GM23248 (cell line): ENCODE data around the gene BCL6. TPM values are rescaled to one million over a fixed set of nuclear protein-coding genes. Genes with fewer than 3 reads are reported as not detected.

Source experiments
- DNase-seq: peaks from one replicate; pipeline ENCODE4 v3.0.0-alpha.2; 2015
- H2AFZ ChIP-seq: fragments of 200-600 bp; sonication (generic); 2 replicates; pipeline ENCODE4 v1.6.1; 2016; ENCODE audit warnings: antibody characterized with exemption
- H3F3A ChIP-seq: fragments of 200-600 bp; sonication (generic); 2 replicates; pipeline ENCODE4 v1.6.1; 2016; ENCODE audit warnings: mild to moderate bottlenecking, antibody characterized with exemption, mixed run types; ENCODE audit not compliant: insufficient read depth
- H3K27ac ChIP-seq: fragments of 200-600 bp; sonication (generic); 2 replicates; pipeline ENCODE4 v1.5.1; 2016; ENCODE audit warnings: mild to moderate bottlenecking
- H3K27me3 ChIP-seq: fragments of 200-600 bp; sonication (generic); replicated peaks from 2 replicates; pipeline ENCODE4 v1.6.1; 2016; ENCODE audit warnings: mild to moderate bottlenecking; ENCODE audit not compliant: insufficient read depth
- H3K36me3 ChIP-seq: fragments of 200-600 bp; sonication (generic); 2 replicates; pipeline ENCODE4 v1.6.1; 2016; ENCODE audit warnings: low read depth, mild to moderate bottlenecking
- H3K4me1 ChIP-seq: fragments of 200-600 bp; sonication (generic); 2 replicates; pipeline ENCODE4 v1.6.1; 2016; ENCODE audit warnings: mild to moderate bottlenecking; ENCODE audit not compliant: insufficient read depth
- H3K4me2 ChIP-seq: fragments of 200-600 bp; sonication (generic); one replicate; pipeline ENCODE4 v1.6.1; 2016; ENCODE audit warnings: mild to moderate bottlenecking; ENCODE audit not compliant: unreplicated experiment
- H3K4me3 ChIP-seq: fragments of 200-600 bp; sonication (generic); 2 replicates; pipeline ENCODE4 v1.5.1; 2016; ENCODE audit warnings: mild to moderate bottlenecking
- H3K79me2 ChIP-seq: fragments of 200-600 bp; sonication (generic); 2 replicates; pipeline ENCODE4 v1.6.1; 2016; ENCODE audit warnings: mild to moderate bottlenecking; ENCODE audit not compliant: insufficient read depth
- H3K9ac ChIP-seq: fragments of 200-600 bp; sonication (generic); 2 replicates; pipeline ENCODE4 v1.6.1; 2016; ENCODE audit warnings: mild to moderate bottlenecking
- H3K9me2 ChIP-seq: fragments of 200-600 bp; sonication (generic); 2 replicates; pipeline ENCODE4 v1.6.1; 2016; ENCODE audit warnings: mixed run types, mild to moderate bottlenecking, moderate library complexity; ENCODE audit not compliant: insufficient read depth
- H3K9me3 ChIP-seq: fragments of 200-600 bp; sonication (generic); one replicate; pipeline ENCODE4 v1.6.1; 2017; ENCODE audit warnings: low read depth
- H4K20me1 ChIP-seq: fragments of 200-600 bp; sonication (generic); 2 replicates; pipeline ENCODE4 v1.6.0; 2016; ENCODE audit not compliant: insufficient read depth
- EZH2 ChIP-seq: fragments of 200-600 bp; sonication (generic); IDR thresholded peaks from 2 replicates; pipeline ENCODE4 v1.6.1; 2018; ENCODE audit warnings: antibody characterized with exemption, mild to moderate bottlenecking; ENCODE audit not compliant: insufficient read depth, poor library complexity, severe bottlenecking
- EZH2phosphoT487 ChIP-seq: fragments of 200-600 bp; sonication (generic); IDR thresholded peaks from 2 replicates; pipeline ENCODE4 v1.6.1; 2018; ENCODE audit warnings: antibody characterized with exemption, moderate library complexity, mild to moderate bottlenecking, low read depth; ENCODE audit not compliant: insufficient read depth
- WGBS, 2 experiments: methylation state at CpG; one replicate each; pipeline ENCODE4 v1.1.6; 2015 to 2017; ENCODE audit warnings: low lambda C conversion rate in 2 of 2, low coverage in 1 of 2; ENCODE audit errors: missing lambda C conversion rate in 2 of 2; 5-methylcytosine and 5-hydroxymethylcytosine counted together
- in situ Hi-C: fragments of 300-500 bp; cut with MboI; formaldehyde crosslinking; loops from 2 replicates; pipeline ENCODE4 v1.15.0; 2020
- polyA plus RNA-seq: library from polyadenylated mRNA; unstranded; fragments of >200 nt; fragmentation: Nextera tagmentation; extraction: Ambion mirVana; gene quantifications from 2 replicates; pipeline ENCODE4 v1.2.1, GENCODE V29; 2016
- total RNA-seq: library from RNA; depleted of rRNA; stranded (reverse); fragments of >200 nt; shearing (Covaris generic); gene quantifications from 2 replicates; pipeline ENCODE4 v1.2.3, GENCODE V29; 2014

Gene BCL6
- total and polyA plus RNA-seq, 2 experiments from 2014 or later = 8.7 to 32.3 TPM

GRCh38 chr3:187789872-187790271, 44.6 kb upstream of the BCL6 start:
- H3K4me1 ChIP-seq = no peaks in the 10 kb centered on the region
- no peak overlapping the region for H3K4me3 ChIP-seq
- no peaks in the 10 kb centered on the region for H3K9me3 ChIP-seq
- no peaks in the 10 kb centered on the region for H3K79me2 ChIP-seq
- H3K9me2 ChIP-seq = no peaks in the 10 kb centered on the region
- H3F3A ChIP-seq = no peaks in the 10 kb centered on the region
- TF ChIP-seq EZH2phosphoT487 (no peak), EZH2 (no peak)
- no peak overlapping the region for H3K4me2 ChIP-seq
- H3K27ac ChIP-seq = no peak overlapping the region
- no peak overlapping the region for H2AFZ ChIP-seq
- no peaks in the 10 kb centered on the region for H4K20me1 ChIP-seq
- 90 to 91% methylated on average over 1 to 3 of the region's 3 CpGs for WGBS, 2 experiments
- no peaks in the 10 kb centered on the region for H3K36me3 ChIP-seq
- no peak overlapping the region for H3K9ac ChIP-seq
- DNase-seq = no peak
- in situ Hi-C loops = no loop called here
- H3K27me3 ChIP-seq = no peaks in the 10 kb centered on the region

GRCh38 chr3:187788984-187789857, 44.0 kb upstream of the BCL6 start:
- DNase-seq = no peak
- no peak for TF ChIP-seq EZH2phosphoT487
- no peak for TF ChIP-seq EZH2
- WGBS, 2 experiments = 69 to 78% methylated on average over 5 of the region's 5 CpGs
- in situ Hi-C loops = no loop called here
- Histone ChIP-seq H3K27ac (no peak overlapping the region), H3K4me3 (no peak overlapping the region), H3K4me1 (no peaks in the 10 kb centered on the region), H3K27me3 (no peaks in the 10 kb centered on the region), H2AFZ (no peak overlapping the region), H3K79me2 (no peaks in the 10 kb centered on the region), H3F3A (no peaks in the 10 kb centered on the region), H3K9me3 (no peaks in the 10 kb centered on the region), H3K36me3 (no peaks in the 10 kb centered on the region), H4K20me1 (no peaks in the 10 kb centered on the region), H3K9ac (no peak overlapping the region), H3K4me2 (no peak overlapping the region), H3K9me2 (no peaks in the 10 kb centered on the region)

- no peaks in the 10 kb centered on the region for H3K9me3 ChIP-seq
- H4K20me1 ChIP-seq = no peaks in the 10 kb centered on the region
- no peaks in the 10 kb centered on the region for H3K79me2 ChIP-seq
- peak overlapping the region; percentile 36; the same call in 1 of the 2 replicates for H2AFZ ChIP-seq
- 0 out of 2 replicates have a peak overlapping the region, but pooled peaks have one; percentile 25 for H3K4me3 ChIP-seq
- no peak for TF ChIP-seq EZH2
- peak overlapping the region; percentile 70 for H3K27ac ChIP-seq
- DNase-seq = peak; percentile 96
- H3K4me1 ChIP-seq = peaks cover 14% of the 10 kb centered on the region
- H3K9ac ChIP-seq = no peak overlapping the region
- no peaks in the 10 kb centered on the region for H3K9me2 ChIP-seq
- peaks cover 20% of the 10 kb centered on the region for H3F3A ChIP-seq
- 0 to 3% methylated on average over 2 of the region's 2 CpGs for WGBS, 2 experiments
- no peaks in the 10 kb centered on the region for H3K36me3 ChIP-seq
- in situ Hi-C loops = no loop called here
- H3K27me3 ChIP-seq = no peaks in the 10 kb centered on the region
- peak overlapping the region; percentile 55 for H3K4me2 ChIP-seq
Observed at GRCh38 chr3:187783098-187783497, 37.8 kb upstream of the BCL6 start.

GRCh38 chr3:187782006-187782405, 36.7 kb upstream of the BCL6 start:
- Histone ChIP-seq H3K4me2 (no peak overlapping the region), H3K9me3 (no peaks in the 10 kb centered on the region), H3K27me3 (no peaks in the 10 kb centered on the region), H3K36me3 (no peaks in the 10 kb centered on the region), H3K79me2 (no peaks in the 10 kb centered on the region), H3K4me3 (no peak overlapping the region), H3F3A (peaks cover 31% of the 10 kb centered on the region), H3K9me2 (no peaks in the 10 kb centered on the region), H3K4me1 (peaks cover 21% of the 10 kb centered on the region), H3K9ac (no peak overlapping the region), H2AFZ (no peak overlapping the region), H3K27ac (no peak overlapping the region), H4K20me1 (no peaks in the 10 kb centered on the region)
- DNase-seq = no peak
- WGBS, 2 experiments = 97 to 98% methylated on average over 3 of the region's 3 CpGs
- in situ Hi-C loops = no loop called here
- TF ChIP-seq EZH2 = no peak
- TF ChIP-seq EZH2phosphoT487 = no peak
